ENCODE measurements around the gene CHRM4.

The CHRM4 gene

DNA sequence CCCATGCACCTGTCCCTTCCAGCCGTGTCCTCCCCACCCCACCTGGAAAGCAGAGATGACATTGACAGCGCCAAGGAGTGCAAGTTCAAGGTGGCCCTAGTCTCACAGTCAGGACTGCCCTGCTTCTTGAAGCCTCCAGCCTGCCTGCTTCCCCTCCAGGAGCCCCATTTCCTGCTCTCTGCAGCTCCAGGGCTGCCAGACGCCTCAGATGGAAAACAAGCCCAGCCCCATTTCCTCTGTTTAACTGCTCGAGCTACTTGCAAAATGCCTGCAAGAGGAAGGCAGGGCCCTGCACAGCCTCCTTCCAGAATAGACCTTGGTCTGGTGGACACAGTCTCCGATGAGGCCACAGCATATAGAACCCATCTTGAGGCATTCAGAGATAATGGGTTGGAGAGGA is 49.3 kb downstream of the CHRM4 start:
- Mint-ChIP-seq H3K9me3 (no peaks in the 10 kb centered on the region), H3K4me3 (no peak overlapping the region), H3K27me3 (no peaks in the 10 kb centered on the region), H3K4me1 (ENCODE audit: low read depth) (peaks cover 62% of the 10 kb centered on the region), H3K27ac (no peak overlapping the region), H3K36me3 (ENCODE audit: low read depth) (no peaks in the 10 kb centered on the region)

DNA sequence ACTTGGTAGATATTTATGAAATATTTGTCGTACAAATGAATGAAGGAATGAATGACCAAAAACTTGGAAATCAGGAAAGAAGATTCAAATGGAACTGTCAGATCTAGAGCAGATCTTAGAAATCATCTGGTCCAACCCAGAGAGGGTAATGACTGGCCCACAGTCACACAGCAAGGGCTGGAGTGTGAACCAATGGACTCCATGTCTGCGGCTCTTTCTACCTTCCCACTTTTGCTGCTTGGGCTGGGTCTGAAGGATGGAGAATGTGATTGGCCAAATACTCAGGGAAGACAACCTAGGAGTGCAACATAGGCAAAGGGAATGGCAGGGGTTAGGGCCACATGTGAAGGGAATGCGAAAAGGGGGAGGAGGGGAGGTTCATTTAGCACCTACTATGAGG is 50.1 kb downstream of the CHRM4 start:
- Mint-ChIP-seq H3K27ac (no peak overlapping the region), H3K36me3 (ENCODE audit: low read depth) (no peaks in the 10 kb centered on the region), H3K9me3 (no peaks in the 10 kb centered on the region), H3K4me3 (no peak overlapping the region), H3K4me1 (ENCODE audit: low read depth) (peaks cover 56% of the 10 kb centered on the region), H3K27me3 (no peaks in the 10 kb centered on the region)

DNA sequence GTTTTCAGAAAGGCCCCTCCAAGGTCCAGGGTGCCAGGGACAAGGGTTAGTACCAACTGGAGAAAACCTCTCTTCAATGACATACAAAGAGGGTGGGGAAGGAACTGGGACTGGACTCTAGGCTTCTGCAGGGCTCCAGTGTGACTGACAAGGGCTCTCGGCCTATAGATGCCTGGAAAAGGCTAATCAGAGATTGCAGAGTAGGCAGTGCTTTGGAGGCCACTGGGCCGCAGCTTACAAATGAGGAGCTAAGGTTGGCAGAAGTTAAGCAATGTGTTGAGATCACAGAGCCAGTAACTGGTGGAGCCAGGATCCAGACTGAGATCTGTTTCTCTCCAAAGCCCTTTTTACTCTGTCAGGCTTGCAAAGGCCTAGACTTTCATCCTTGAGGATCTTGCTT is 51.8 kb downstream of the CHRM4 start:
- H3K9me3 Mint-ChIP-seq: no peaks in the 10 kb centered on the region
- H3K4me3 Mint-ChIP-seq: no peak overlapping the region
- H3K4me1 Mint-ChIP-seq (ENCODE audit: low read depth): peaks cover 48% of the 10 kb centered on the region
- no peaks in the 10 kb centered on the region for H3K27me3 Mint-ChIP-seq
- H3K27ac Mint-ChIP-seq: no peak overlapping the region
- no peaks in the 10 kb centered on the region for H3K36me3 Mint-ChIP-seq (ENCODE audit: low read depth)

DNA sequence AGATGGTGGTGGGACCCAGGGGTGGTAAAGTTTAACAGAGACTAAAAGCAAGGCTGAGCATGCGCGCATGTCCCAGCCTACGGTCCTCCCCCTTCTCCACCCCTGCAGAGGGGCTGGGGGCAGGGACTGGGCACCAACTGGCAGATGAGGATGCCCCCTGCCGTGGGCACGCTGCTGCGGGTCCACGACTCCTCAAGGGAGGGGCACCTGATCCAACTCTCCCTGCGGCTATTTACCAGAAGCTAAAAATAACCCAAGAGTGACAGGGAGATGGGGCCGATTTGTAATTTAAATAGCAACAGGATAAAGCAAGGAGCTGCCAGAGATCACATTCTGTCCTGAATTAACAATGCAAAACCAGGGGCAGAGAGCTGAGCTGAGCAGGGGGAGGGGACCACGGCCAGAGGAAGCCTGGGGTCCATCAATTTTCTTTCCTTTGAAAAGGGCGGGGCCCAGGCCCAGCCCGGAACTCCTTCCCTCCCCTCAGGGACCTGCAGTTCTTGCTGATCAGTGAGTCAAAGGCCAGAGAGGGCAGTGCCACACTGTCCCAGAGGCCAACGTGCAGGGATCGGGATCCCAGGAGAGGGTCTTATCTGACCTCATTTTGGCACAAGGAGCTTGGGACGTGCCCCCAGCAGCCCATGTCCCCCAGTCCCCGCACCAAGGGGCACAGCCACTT is 52.4 kb downstream of the CHRM4 start:
- H3K27me3 Mint-ChIP-seq: no peaks in the 10 kb centered on the region
- H3K36me3 Mint-ChIP-seq (ENCODE audit: low read depth): no peaks in the 10 kb centered on the region
- H3K4me3 Mint-ChIP-seq: no peak overlapping the region
- H3K4me1 Mint-ChIP-seq (ENCODE audit: low read depth): peaks cover 44% of the 10 kb centered on the region
- H3K27ac Mint-ChIP-seq: no peak overlapping the region
- H3K9me3 Mint-ChIP-seq: no peaks in the 10 kb centered on the region

DNA sequence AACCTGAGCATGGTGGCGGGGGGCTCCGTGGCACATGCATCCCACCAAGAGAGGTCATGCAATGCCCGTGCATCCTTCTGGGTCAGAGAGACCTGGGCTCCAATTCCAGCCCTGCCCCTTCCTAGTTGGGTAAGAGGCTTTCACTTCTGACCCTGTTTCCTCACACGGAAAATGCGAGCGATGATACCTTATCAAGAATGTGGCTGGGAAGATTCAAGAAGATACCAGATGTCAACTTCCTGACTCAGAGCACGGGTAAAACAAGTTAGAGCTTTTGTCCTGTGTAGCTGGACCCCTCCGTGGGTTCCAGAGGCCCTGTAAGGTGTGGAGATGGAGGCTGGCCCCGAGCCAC is 53.0 kb downstream of the CHRM4 start:
- Mint-ChIP-seq H3K36me3 (ENCODE audit: low read depth) (no peaks in the 10 kb centered on the region), H3K27ac (no peak overlapping the region), H3K4me1 (ENCODE audit: low read depth) (peaks cover 46% of the 10 kb centered on the region), H3K27me3 (no peaks in the 10 kb centered on the region), H3K9me3 (no peaks in the 10 kb centered on the region), H3K4me3 (no peak overlapping the region)

DNA sequence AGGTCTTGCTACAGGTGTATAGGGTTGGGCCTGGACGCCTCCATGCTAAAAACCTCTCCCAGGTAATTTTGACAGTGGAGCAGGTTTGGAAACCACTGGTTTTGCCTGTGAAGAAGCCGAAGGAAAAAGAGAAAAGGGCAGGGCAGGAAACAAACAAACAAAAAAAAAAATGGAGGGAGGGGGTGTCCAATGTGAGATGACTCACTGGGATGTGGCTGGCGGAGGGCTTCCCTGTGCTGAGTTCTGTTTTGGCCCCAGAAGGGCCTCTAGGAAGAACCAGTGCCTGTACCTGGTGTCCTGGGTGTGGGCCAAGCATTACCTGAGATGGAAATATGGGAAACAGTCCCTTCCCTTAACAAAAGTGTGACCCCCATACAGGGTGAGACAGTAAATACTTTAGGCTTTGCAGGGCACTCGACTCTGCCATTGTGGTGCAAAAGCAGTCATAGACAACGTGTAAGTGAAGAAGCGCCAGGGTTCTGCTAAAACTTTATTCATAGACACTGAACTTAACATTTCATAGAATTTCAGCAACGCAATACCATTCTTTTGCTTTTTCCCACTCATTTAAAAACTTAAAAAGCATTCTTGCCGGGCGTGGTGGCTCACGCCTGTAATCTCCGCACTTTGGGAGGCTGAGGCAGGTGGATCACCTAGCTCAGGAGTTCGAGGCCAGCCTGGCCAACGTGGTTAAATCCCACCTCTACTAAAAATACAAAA is 53.8 kb downstream of the CHRM4 start:
- Mint-ChIP-seq H3K9me3 (no peaks in the 10 kb centered on the region), H3K4me3 (no peak overlapping the region), H3K27me3 (peaks cover 3% of the 10 kb centered on the region), H3K4me1 (ENCODE audit: low read depth) (peaks cover 46% of the 10 kb centered on the region), H3K36me3 (ENCODE audit: low read depth) (no peaks in the 10 kb centered on the region), H3K27ac (no peak overlapping the region)

DNA sequence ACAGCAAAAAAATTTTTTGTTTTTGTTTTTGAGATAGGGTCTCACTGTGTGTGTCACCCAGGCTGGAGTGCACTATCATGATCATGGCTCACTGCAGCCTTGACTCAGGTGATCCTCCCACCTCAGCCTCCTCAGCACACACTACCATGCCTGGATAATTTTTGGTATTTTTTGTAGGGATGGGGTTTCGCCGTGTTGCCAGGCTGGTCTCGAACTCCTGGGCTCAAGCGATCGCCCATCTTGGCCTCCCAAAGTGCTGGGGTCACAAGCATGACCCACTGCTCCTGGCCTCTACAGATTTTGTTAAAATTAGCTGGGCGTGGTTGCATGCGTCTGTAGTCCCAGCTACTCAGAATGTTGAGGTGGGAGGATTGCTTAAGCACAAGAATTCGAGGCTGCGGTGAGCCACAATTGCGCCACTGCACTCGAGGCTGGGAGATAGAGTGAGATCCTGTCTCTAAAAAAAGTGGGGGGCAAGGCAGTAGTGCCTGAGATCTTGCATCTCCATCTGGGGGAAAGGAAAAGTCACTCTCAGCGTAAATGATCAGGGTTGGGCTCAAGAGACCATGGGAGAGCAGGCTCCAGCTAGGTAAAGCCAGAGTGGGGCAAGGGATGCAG is 54.9 kb downstream of the CHRM4 start:
- Mint-ChIP-seq H3K9me3 (no peaks in the 10 kb centered on the region), H3K36me3 (ENCODE audit: low read depth) (no peaks in the 10 kb centered on the region), H3K4me3 (no peak overlapping the region), H3K4me1 (ENCODE audit: low read depth) (peaks cover 45% of the 10 kb centered on the region), H3K27ac (no peak overlapping the region), H3K27me3 (peaks cover 5% of the 10 kb centered on the region)

DNA sequence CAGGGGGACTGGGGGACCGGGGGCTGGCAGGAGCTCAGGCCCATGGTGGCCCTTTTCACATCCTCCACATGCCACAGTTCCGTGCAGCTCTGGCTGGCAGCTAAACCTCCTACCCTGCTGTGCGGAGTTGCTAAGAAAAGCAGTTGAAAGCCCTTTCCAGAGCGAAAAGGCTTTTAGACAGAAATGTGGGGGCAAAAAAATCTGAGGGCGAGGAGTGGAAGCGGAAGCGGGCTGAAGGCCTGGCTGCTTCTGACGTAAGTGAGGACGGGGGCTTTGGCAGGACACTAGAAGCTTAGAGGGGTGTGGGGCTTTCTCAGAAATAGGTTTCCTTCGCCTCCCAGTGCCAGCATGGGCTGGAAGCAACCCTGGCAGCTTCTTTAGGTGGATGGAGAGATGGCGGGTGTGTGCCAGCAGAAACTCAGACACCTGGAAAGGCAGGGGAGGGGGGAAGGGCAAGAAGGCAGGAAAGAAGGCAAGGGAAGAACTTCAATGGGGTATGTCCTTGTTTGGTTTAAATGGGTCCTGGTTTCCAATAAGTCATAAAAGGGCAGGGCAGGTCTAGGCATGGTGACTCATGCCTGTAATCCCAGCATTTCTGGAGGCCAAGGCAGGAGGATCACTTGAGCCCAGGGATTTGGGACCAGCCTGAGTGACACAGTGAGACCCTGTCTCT is 55.5 kb downstream of the CHRM4 start:
- H3K27ac Mint-ChIP-seq: no peak overlapping the region
- H3K9me3 Mint-ChIP-seq: no peaks in the 10 kb centered on the region
- peaks cover 7% of the 10 kb centered on the region for H3K27me3 Mint-ChIP-seq
- H3K4me1 Mint-ChIP-seq (ENCODE audit: low read depth): peaks cover 45% of the 10 kb centered on the region
- no peak overlapping the region for H3K4me3 Mint-ChIP-seq
- H3K36me3 Mint-ChIP-seq (ENCODE audit: low read depth): no peaks in the 10 kb centered on the region

DNA sequence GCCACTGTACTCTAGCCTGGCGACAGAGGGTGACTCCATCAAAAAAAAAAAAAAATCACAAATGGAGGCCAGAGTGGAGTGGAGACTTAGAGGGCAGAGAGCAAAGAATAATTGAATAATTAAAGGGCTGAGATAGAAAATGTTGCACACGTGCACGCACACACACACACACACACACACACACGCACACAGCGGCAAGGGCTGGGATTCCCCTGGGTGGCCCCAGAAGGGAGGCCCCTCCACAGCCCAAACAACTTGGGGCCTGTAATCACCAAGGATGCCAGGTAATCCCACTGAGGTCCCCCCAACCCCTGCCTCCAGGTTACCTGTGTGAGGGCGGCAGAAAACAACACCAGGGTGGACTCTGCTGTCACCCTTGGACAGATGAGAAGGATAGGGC is 56.3 kb downstream of the CHRM4 start:
- Mint-ChIP-seq H3K4me1 (ENCODE audit: low read depth) (peaks cover 52% of the 10 kb centered on the region), H3K27ac (no peak overlapping the region), H3K27me3 (peaks cover 10% of the 10 kb centered on the region), H3K4me3 (no peak overlapping the region), H3K9me3 (no peaks in the 10 kb centered on the region), H3K36me3 (ENCODE audit: low read depth) (no peaks in the 10 kb centered on the region)

DNA sequence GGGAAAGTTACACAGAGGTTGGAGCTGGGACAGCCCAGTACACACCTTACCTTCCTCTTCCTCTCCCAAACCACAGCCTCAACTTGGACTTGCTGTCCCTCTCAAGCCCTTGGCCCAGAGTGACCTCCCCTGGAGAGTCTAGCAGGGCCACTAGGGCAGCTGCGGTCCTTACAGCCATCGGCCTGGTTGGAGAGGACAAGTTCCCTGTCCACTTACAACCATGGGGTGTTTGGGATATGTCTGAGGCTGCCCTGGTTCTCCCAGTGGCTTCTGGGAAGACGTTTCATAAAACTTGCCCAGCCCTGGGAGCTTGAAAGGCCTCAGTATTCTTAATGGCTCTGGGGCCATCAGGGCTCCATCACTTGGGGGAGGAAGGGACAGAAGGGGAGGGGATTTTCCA is 57.4 kb downstream of the CHRM4 start:
- H3K36me3 Mint-ChIP-seq (ENCODE audit: low read depth): no peaks in the 10 kb centered on the region
- no peak overlapping the region for H3K27ac Mint-ChIP-seq
- peaks cover 12% of the 10 kb centered on the region for H3K27me3 Mint-ChIP-seq
- H3K4me1 Mint-ChIP-seq (ENCODE audit: low read depth): peaks cover 62% of the 10 kb centered on the region
- H3K4me3 Mint-ChIP-seq: no peak overlapping the region
- H3K9me3 Mint-ChIP-seq: no peaks in the 10 kb centered on the region
